ENCODE data around the gene SNAPC3.

SNAPC3 gene

DNA sequence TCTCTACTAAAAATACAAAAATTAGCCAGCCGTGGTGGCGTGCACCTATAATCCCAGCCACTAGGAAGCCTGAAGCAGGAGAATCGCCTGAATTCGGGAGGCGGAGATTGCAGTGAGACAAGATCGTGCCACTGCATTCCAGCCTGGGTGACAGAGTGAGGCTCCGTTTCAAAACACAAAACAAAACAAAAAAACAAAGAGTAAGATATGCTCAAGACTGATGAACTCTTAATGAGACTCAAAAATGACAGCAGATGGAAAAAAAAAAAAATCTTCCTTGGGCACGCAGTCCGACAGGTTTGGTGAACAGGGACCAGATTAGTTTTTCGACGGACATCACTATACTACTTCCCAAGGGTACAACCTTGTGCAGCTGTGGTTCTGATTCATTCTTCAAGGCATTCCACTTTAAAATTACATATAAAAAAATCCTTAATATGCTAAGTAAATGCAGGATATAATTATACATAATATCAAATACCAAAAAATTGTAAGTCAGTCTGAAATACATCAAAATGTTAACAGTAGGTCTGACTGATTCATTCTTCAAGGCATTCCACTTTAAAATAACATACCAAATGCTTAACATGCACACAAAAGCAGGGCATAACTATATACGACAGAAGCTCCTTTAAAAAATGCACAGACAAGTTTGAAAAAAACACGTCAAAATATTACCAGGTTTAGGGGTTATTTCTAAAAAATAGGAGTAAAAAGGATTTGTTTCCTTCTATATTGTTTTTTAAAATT lies 75.7 kb downstream of the SNAPC3 start:
- DNase-seq = no peak

- no peak for DNase-seq
Observed at GRCh38 chr9:15499139-15499538, 76.5 kb downstream of the SNAPC3 start.

- no peak for DNase-seq
Observed at GRCh38 chr9:15501179-15501578, 78.5 kb downstream of the SNAPC3 start.

DNA sequence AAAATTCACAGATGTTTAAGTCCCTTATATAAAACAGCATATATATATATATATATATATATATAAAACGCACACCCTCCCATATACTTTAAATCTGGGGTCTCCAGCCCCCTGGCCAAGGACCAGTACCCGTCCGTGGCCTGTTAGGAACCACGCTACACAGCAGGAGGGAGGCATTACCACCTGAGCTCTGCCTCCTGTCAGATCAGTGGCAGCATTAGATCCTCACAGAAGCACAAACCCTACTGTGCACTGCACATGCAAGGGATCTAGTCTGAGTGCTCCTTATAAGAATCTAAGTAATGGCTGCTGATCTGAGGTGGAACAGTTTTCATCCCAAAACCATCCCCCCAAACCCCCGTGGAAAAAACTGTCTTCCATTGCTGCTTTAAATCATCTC lies 79.1 kb downstream of the SNAPC3 start:
- DNase-seq = no peak

GRCh38 chr9:15505921-15506320 lies 83.2 kb downstream of the SNAPC3 start:
- no peak for DNase-seq

DNA sequence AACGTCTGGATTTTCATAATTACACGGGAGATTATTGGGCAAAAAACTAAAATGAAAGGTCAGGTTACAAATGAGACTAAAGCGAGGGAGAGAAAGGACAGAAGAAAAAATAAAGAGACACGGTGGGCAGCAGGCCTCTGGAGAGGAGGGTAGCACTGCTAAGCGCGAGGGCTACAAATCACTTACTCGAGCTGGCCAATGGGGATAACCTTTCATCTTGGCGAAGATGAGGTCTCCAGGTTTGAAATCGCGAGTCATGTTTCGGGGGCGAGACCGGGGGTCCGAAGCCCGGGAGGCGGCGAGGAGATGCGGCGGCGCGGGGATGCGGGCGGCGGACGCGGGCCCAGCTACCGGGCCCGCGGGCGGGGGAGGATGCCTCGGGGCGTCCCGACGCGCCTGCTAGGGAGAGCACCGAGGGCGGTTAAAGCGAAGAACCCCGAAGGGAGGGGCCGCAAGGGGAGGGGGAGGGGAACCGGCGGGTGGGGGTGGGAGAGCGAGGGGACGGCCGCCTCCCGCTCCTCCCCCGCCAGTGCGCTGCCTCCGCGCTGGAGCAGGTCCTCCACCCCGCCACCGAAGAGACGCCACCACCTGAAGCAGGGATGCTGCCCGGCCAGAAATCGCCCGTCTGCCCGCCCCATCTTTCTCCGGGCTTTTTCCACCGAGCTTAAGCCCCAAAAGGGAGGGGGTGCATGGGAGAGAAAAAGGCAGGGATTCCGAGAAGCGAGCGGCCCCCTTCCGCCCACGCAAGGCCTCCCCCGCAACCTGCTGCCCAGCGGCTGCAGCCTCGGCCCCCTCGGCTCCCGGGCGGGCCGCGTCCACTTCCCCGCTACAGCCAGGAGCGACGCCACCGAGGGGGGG lies 87.5 kb downstream of the SNAPC3 start:
- peak; percentile 69 for DNase-seq

- peak; percentile 89 for DNase-seq
Observed at GRCh38 chr9:15510789-15511575, 88.3 kb downstream of the SNAPC3 start, which contains the start of gene PSIP1. Gene PSIP1, minus strand, starts transcription at chr9:15510970. Its CDS starts 782 bp downstream, at chr9:15510188.
